ENCODE measurements around the gene PCNT.
"Not testable (repeated sequence)": the region's sequence is repeated elsewhere in the genome, so short reads cannot be mapped to it uniquely, and the experiment has no call there.

Gene PCNT

DNA sequence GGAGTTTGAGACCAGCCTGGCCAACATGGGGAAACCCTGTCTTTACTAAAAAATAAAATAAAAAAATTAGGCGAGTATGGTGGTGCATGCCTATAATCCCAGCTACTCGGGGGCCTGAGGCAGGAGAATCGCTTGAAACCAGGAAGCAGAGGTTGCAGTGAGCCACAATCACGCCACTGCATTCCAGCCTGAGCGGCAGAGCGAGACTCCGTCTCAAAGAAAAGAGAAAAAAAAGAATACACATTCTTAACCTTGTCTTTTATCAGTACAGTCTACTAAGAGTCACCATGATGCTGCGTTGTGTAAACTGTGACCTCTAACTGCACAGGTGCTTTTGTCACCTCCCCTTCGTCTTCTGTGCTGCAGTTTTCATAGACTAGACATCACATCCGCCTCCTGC, 37.2 kb downstream of the PCNT start:
- DNase-seq (ENCODE audit: low read depth, low spot score): no peak

DNA sequence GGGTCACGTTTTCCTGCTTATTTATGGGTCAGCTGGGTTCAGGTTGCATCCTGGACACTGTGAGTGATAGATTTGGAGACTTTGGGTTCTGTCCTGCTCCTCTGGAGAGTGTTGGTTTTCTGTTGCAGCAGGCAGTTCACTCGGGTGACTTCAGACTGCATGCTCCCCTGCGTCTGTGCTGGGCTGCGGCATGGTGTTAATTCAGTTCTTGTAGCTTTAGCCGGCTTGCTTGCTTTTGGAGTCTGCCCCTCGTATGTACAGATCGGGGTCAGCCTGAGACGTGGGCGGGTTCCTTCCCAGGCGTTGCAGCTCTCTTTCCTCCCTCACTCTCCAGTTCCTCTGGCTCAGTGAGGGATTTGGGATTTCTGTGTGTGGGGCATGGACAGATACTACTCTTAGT, 38.0 kb downstream of the PCNT start:
- no peak for DNase-seq (ENCODE audit: low read depth, low spot score)

DNA sequence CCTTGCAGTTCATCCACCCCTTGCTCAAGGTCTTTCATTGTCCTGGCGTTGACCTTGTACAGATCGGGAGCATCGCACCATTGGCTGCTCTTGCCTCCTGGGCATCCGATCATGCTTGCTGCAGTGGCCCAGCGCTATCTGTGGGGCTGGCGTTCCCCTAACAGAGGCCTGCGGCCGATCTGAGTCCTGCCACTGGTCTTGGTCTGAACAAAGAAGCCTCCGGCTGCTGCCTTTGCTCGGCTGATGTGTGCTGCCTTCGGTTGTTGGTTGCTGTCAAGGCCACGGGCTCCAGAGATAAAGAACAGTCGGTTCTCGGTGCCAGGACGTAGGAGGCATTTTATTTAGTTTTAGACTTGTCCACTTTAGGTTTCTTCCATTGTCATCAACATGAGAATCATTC, 39.0 kb downstream of the PCNT start:
- DNase-seq (ENCODE audit: low read depth, low spot score): no peak

DNA sequence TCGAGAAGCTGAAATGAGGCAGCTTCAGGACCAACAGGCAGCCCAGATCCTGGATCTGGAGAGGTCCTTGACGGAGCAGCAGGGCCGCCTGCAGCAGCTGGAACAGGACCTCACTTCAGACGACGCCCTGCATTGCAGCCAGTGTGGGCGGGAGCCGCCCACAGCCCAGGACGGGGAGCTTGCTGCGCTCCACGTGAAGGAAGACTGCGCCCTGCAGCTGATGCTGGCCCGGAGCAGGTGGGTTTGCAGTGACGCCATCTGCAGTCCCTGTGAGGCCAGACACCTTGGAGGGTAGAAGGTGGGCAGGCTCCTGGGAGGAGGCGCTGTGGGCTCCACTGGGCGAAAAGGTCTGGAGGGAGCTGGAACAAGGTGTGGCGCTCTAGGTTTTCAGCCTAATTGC, 39.7 kb downstream of the PCNT start:
- no peak for DNase-seq (ENCODE audit: low read depth, low spot score)

DNA sequence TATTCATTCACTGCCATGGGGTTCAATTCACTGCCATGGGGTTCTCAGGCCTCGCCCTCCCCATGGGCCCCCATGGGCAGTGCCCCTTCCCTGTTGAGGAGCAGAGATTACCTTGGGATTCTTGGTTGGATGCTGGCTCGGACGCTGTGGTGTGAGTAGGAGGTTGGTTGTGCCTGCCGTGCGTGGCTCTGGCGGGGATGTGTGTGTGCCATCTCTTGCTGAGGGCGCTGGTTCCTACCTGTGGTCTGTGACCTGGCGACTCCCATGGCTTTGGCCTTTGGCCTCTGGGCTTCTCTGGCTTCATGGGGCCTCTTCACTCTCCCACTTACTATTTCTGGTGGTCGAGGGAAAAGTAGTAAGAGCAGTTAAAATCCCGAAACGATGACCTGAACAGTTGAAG, 42.1 kb downstream of the PCNT start:
- DNase-seq (ENCODE audit: low read depth, low spot score): no peak

DNA sequence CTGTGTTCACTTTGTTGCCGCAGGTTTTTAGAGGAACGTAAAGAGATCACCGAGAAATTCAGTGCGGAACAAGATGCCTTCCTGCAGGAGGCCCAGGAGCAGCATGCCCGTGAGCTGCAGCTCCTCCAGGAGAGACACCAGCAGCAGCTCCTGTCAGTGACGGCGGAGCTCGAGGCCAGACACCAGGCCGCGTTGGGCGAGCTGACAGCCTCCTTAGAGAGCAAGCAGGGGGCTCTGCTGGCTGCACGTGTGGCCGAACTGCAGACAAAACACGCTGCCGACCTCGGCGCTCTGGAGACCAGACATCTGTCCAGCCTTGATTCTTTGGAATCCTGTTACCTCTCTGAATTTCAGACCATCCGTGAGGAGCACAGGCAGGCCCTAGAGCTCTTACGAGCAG, 42.6 kb downstream of the PCNT start:
- no peak for DNase-seq (ENCODE audit: low read depth, low spot score)

DNA sequence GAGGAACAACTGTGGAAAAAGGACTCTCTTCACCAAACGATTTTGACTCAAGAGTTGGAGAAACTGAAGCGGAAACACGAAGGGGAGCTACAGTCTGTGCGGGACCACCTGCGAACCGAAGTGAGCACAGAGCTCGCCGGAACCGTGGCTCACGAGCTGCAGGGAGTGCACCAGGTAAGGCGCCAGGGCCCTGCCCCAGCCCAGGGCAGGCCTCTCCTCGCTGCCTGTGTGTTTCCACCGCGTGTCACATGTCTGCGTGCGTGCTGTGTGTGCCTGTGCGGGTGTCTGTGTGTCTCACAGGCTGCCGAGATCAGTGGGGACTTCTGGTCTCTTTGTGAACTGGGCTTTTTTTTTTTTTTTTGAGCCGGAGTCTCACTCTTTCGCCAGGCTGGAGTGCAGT, 43.0 kb downstream of the PCNT start:
- DNase-seq (ENCODE audit: low read depth, low spot score): no peak

DNA sequence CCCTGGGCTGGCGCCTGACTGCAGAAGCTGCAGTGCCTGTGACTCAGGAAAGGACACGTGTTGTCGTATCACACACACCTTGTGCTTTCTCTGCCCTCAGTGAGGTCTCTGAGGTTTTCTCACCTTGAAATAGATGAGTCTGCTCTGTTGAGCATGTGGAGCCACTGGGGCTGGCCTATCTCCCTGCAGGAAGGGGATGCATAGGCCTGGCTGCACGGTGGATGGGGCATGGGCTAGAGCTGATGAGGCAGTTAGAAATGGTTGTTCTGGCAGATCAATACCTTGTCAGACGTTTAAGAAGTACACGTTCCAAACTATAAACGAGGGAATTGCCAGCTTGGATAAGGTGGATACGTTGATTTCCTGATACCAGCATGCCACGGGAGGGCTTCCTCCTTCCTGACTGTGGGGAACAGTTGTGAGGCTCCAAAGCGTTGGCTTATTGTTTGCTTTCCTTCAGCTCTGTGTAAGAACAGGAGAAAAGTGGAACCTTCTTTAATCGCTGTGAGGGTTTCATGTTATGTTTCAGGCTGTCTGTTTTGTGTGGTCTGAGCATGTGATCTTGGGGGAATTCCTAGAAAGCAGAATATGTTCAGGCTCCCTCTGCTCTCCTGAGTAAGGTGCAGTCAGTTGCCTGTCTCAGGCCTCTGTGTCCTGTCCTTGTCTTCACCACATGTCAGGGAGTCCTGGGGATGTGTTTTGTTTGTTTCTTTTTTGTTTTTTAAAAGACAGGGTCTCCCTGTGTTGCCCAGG, 44.8 kb downstream of the PCNT start:
- no peak for DNase-seq (ENCODE audit: low read depth, low spot score)

DNA sequence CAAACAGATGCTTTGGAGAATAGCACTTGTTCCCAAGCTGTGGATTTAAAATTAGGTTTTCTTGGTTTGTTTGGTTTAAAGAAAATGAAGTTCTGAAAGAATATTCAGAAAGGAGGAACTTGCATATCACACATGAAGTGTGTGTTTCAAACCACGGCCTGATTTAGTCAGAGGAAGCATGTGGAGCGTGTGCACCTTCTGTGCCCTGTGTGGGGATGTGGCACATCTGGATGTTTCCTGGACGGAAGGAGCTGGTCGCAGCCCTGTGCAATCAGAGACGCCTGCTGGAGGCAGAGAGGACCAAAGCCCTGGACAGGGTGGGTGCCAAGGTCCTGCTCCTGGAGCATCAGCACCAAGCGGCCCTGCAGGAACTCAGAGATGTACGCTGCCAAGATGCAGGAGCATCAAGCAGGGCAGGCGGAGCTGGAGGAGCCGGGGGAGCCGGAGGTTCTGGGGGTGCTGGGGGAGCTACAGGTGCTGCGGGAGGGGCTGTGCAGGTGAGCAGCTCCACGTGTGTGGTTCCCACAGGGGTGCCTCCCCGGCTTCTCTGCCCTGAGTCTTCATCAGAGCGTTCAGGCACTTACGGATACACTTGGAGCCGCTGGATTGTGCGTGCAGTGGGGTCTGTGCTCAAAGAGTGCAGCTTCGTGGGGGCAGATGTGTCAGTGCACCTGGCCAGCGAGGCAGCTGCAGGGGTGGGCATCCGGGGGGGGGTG, 45.7 kb downstream of the PCNT start:
- DNase-seq (ENCODE audit: low read depth, low spot score): no peak

DNA sequence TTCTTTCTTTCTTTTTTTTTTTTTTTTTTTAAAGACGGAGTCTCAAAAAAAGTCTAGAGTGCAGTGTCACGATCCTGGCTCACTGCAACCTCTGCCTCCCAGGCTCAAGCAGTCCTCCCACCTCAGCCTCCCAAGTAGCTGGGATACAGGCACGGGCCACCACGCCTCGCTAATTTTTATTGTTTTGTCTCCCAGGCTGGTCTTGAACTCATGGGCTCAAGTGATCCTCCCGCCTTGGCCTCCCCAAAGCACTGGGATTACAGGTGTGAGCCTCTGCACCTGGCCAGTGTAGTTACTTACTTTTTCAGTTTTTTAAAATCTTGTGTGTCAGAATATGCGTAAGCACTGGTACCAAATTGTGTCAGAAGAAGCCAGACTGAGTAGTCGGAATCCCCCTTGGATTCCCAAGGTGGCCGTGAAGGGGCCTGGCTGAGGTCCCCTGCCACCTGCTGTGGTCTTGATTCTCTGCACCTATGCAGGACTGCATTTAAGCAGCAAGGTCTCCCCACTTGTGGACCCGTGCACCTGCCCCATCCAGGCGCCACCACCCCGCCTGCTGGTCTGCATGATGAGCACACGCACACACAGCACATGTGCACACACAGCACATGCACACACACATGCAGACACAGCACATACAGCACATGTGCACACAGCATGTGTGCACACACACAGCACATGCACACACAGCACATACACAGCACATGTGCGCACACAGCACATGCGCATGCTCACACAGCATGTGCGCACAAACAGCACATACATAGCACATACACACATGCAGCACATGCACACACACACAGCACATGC, 47.5 kb downstream of the PCNT start:
- DNase-seq (ENCODE audit: low read depth, low spot score): no peak

DNA sequence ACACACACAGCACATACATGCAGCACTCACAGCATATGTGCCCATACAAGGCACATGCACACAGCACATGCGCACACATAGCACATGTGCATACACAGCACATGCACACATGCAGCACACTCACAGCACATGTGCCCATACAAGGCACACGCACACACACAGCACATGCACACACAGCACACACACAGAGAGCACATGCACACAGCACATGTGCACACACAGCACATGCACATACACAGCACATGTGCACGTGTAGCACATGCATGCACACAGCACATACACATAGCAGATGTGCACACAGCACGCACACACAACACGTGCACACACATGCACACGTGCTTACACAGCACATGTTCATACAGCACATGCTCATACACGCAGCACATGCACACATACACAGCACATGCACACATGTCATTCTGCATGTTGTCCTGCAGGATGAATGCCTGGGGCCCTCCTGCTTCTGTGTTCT, 48.1 kb downstream of the PCNT start:
- no peak for DNase-seq (ENCODE audit: low read depth, low spot score)

DNA sequence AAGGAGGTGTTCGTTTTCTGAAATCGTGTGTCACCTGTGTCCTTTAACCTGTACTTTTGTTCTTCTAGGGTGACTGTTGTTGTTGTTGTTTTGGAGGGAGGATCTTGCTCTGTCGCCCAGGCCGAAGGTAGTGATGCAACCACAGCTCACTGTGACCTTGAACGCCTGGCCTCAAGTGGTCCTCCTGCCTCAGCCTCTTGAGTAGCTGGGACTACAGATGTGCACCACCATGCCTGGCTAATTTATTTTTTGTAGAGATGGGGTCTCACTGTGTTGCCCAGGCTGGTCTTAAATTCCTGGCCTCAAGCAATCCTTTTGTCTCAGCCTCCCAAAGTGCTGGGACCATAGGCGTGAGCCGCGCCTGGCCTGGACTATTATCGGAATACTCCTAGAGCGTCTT, 49.0 kb downstream of the PCNT start:
- DNase-seq (ENCODE audit: low read depth, low spot score): not testable (repeated sequence)

DNA sequence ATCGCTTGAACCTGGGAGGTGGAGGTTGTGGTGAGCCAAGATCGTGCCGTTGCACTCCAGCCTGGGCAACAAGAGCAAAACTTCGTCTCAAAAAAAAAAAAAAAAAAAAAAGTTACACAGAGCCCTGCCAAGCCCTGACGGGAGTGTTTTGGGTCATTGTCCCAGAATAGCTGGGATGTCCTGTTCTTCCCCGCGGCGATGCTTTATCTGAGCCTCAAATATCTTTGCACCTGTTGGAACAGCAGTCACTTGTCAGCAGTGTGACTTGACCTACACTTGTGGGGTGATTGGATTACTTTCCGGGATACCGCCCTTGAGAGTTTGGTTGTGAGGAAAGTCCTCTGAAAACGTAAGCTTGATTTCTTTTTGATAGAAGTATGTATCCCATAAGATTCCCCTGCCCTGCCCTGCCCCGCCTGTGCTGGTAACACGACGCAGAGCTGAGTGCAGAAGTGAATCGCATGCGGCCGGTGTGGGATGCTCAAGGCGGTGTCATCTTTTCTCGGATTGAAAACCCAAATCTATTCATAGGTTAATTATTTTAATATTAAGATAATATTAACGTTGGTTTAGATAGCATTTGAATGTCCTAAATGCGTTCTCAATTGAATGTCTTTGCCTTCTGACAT, 50.9 kb downstream of the PCNT start:
- no peak for DNase-seq (ENCODE audit: low read depth, low spot score)

DNA sequence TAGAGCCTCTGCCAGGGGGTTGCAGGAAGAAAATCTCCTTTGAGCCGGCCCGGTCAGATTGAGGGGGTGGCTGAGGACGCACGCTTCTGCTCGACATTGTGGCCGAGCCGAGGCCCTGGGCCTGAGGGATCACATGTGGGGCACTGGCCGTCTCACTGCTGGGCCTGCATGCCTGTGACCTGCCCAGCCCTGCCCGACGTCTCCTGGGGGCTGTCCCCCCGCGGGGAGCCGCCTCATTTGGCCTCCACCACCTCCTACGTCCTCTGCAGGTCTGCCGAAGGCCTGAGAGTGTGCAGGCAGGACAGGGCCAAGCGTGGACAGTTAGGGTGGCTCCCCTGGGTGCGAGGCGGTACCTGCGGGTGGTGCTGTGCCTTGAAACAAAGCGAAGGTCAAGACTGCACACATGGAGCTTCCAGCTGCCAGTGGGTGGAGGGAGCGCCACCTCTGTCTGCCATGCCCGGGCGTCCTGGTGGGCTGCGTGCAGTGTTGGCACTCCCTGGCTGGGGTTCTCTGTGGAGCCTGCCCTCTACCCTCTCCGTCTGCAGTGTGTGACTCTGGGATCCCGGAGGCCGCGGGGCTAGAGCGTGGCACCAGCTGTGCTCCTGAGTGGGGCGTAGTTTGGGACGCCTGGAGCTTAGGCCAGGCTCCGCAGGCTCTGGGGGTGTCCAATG, 51.7 kb downstream of the PCNT start:
- DNase-seq (ENCODE audit: low read depth, low spot score): no peak

DNA sequence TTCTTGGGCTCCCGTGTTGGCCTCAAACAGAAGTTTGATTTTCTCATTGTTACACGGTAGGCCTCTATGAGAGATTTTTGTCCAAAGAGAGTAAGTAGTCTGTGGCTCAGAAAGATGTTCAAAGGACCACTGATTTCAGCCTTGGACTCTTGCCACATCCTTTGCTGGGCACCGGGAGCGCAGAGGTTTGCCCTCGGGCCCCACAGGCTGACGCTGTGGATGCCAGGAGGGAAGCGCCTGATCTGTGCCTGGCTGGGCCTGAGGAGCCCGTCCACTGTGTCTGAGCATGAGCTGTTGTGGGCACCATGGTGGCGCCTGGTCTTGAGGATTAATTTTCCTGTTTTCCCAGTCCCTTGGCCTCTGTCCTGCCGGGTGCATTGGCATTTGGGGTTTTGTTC, 52.3 kb downstream of the PCNT start:
- no peak for DNase-seq (ENCODE audit: low read depth, low spot score)

DNA sequence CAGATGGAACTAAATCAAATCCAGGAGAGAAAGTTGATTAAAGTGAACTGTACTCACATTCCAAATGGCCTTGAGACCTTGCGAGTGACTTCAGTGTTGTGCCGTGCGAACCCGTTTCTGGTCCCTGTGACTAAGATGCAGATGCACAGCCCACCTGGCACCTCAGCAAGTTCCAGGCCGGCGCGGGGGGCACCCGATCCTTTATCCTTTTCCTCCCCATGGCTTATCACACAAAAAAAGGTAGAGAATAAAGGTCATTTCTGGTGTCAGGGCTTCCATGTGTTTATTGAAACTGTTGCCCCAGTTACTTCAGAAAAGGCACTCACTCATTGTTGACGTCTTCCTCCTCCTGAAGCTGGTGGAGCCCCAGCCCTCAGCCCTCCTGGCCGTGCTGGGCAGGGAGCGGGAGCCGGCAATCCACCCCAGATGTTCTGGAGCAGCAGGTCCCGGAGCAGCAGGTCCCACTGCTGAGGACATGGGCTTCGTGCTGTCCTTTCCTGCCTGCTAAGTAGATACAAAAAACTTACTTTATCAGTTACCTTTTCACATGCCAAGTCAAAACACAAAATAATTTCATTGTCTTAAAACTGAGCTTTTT, 53.0 kb downstream of the PCNT start:
- no peak for DNase-seq (ENCODE audit: low read depth, low spot score)

DNA sequence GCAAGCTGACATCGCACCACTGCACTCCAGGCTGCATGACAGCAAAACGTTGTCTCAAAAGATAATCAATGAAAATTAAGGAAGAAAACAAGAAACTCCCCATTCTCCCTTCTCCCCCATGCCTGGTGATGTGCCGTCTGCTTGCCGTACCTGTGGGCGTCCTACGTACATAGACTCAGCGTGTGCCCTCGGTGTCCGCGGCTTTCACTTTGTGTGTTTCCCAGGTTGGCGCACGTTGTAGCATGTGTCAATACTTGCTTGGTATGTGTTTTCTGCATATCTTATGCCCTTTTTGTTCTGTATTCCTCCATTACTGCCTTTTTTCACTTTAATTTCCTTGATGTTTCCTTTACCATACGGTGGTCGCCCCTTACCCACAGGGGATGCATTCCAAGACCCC, 53.8 kb downstream of the PCNT start:
- DNase-seq (ENCODE audit: low read depth, low spot score): no peak

DNA sequence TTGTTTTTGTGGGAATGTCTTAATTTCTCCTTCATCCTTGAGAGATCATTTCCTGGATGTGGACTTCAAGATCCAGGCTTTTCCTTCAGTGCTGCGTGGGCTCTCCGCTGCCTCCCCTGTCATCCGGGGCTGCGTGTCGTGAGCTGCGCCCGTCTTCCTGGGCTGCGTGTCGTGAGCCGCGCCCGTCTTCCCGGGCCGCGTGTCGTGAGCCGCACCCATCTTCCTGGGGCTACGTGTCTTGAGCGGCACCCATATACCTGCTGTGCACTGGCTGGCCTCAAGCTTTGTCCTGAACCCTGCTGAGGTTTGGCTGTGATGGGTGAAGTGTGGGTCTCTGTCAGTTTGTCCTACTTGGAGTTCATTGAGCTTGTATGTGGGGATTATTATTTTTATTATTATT, 55.1 kb downstream of the PCNT start:
- DNase-seq (ENCODE audit: low read depth, low spot score): no peak

DNA sequence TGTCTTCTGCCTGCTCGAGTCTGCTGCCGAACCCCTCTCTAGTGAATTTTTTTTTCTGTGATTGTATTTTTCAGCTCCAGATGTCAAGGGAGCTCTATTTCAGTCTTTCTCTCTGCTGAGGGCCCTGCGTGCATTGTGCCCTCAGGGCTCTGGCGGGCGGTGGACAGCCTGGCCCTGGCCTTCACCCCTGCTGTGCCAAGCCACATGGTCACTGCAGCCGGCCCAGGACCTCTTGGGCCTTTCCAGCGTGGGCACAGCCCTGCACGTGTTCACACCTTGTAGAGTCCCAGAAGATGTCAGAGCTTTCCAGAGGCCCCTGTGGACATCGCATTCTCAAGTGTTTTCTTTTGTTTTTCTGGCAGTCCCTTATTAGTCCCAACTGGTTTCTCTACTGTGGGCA, 55.7 kb downstream of the PCNT start:
- DNase-seq (ENCODE audit: low read depth, low spot score): no peak

DNA sequence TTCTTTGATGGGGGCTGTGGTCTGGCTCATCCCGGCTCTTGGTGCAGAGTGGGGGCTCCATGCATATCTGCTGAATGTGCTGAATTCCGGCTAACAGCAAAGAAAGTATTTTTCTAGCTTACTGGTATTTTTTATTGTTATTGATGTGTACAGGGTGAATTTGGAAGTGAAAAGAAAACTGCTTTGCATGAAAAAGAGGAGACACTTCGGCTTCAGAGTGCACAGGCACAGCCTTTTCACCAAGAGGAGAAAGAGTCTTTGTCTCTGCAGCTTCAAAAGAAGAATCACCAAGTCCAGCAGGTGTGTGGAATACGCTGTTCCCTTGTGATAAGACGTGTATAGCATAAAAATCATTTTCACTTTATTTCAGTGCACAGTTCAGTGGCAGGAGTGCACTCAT, 57.6 kb downstream of the PCNT start:
- DNase-seq (ENCODE audit: low read depth, low spot score): no peak

DNA sequence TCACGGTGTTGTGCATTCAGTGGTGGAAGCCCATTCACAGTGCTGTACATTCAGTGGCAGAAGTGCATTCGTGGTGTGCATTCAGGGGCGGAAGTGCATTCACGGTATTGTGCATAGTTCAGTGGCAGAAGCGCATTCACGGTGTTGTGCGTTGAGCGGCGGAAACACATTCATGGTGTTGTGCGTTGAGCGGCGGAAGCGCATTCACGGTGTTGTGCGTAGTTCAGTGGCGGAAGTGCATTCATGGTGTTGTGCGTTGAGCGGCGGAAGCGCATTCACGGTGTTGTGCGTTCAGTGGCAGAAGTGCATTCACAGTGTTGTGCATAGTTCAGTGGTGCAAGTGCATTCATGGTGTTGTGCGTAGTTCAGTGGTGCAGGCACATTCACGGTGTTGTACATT, 60.6 kb downstream of the PCNT start:
- no peak for DNase-seq (ENCODE audit: low read depth, low spot score)

Measured in activated CD4-positive, CD25-positive, alpha-beta regulatory T cell treated with anti-CD3 and anti-CD28 coated beads, Interleukin-2, amount 50 U/mL, for 16 hours (primary cell).